HL-60 (cell line): ENCODE measurements around the gene GHSR.

Experiments
- DNase-seq, 2 experiments: peaks; one replicate each; pipeline ENCODE4 v3.0.0-alpha.2; 2010 to 2020; ENCODE audit warnings: low read depth in 1 of 2, low spot score in 1 of 2
- H3K27ac ChIP-seq: fragments of 250-450 bp; sonication (Bioruptor Pico); replicated peaks from 2 replicates; pipeline ENCODE4 v1.5.1; 2020; ENCODE audit warnings: mild to moderate bottlenecking, moderate library complexity
- H3K27me3 ChIP-seq: fragments of 250-450 bp; sonication (Bioruptor Pico); 2 replicates; pipeline ENCODE4 v1.5.1; 2021; ENCODE audit warnings: mild to moderate bottlenecking, moderate library complexity; ENCODE audit not compliant: insufficient read depth, poor library complexity, severe bottlenecking
- H3K4me3 ChIP-seq: replicated peaks from 2 replicates; pipeline ENCODE4 v1.5.1; 2011; ENCODE audit warnings: mild to moderate bottlenecking, control low read depth, low read length; ENCODE audit not compliant: insufficient read depth
- GABPA ChIP-seq: IDR thresholded peaks from 2 replicates; pipeline ENCODE4 v1.6.1; 2012; ENCODE audit warnings: low read depth
- POLR2AphosphoS5 ChIP-seq: IDR thresholded peaks from 2 replicates; pipeline ENCODE4 v1.6.1; 2012; ENCODE audit warnings: low read depth
- SPI1 ChIP-seq: IDR thresholded peaks from 2 replicates; pipeline ENCODE4 v1.6.1; 2012; ENCODE audit warnings: low read depth, mild to moderate bottlenecking, borderline replicate concordance
- TF ChIP-seq, protein P1 (sequence below): IDR thresholded peaks from 2 replicates; pipeline ENCODE4 v1.6.1; 2012; ENCODE audit warnings: low read depth; ENCODE audit not compliant: insufficient replicate concordance
- TF ChIP-seq, protein P2 (sequence below): IDR thresholded peaks from one replicate; pipeline ENCODE4 v1.5.1; 2011; ENCODE audit warnings: low read length, control low read depth, inconsistent platforms; ENCODE audit not compliant: insufficient read depth

The GHSR gene

DNA sequence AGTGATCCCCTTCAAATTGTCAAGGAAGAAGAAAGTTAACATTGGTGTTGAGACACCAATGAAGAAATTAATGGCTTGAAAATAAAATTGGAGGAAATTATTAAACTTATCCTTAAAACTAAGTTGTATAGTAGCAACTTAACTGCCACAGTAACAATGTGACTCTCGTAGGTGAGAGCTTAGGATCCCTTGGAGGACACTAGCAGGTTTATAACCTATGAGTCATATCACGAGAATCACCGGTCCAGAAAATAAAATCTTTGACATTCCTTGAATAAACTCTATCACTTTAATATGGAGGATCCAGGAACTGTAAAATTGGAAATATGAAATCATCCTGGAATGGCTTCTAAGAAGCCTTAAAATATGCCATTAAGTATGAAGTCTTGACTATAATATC lies 2.1 kb downstream of the GHSR start:
- Histone ChIP-seq H3K4me3 (no peak overlapping the region), H3K27ac (no peak overlapping the region), H3K27me3 (peaks cover 38% of the 10 kb centered on the region)
- DNase-seq: no peak
- TF ChIP-seq, protein P1, sequence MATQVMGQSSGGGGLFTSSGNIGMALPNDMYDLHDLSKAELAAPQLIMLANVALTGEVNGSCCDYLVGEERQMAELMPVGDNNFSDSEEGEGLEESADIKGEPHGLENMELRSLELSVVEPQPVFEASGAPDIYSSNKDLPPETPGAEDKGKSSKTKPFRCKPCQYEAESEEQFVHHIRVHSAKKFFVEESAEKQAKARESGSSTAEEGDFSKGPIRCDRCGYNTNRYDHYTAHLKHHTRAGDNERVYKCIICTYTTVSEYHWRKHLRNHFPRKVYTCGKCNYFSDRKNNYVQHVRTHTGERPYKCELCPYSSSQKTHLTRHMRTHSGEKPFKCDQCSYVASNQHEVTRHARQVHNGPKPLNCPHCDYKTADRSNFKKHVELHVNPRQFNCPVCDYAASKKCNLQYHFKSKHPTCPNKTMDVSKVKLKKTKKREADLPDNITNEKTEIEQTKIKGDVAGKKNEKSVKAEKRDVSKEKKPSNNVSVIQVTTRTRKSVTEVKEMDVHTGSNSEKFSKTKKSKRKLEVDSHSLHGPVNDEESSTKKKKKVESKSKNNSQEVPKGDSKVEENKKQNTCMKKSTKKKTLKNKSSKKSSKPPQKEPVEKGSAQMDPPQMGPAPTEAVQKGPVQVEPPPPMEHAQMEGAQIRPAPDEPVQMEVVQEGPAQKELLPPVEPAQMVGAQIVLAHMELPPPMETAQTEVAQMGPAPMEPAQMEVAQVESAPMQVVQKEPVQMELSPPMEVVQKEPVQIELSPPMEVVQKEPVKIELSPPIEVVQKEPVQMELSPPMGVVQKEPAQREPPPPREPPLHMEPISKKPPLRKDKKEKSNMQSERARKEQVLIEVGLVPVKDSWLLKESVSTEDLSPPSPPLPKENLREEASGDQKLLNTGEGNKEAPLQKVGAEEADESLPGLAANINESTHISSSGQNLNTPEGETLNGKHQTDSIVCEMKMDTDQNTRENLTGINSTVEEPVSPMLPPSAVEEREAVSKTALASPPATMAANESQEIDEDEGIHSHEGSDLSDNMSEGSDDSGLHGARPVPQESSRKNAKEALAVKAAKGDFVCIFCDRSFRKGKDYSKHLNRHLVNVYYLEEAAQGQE: no peak
- TF ChIP-seq SPI1: no peak
- TF ChIP-seq, protein P2, sequence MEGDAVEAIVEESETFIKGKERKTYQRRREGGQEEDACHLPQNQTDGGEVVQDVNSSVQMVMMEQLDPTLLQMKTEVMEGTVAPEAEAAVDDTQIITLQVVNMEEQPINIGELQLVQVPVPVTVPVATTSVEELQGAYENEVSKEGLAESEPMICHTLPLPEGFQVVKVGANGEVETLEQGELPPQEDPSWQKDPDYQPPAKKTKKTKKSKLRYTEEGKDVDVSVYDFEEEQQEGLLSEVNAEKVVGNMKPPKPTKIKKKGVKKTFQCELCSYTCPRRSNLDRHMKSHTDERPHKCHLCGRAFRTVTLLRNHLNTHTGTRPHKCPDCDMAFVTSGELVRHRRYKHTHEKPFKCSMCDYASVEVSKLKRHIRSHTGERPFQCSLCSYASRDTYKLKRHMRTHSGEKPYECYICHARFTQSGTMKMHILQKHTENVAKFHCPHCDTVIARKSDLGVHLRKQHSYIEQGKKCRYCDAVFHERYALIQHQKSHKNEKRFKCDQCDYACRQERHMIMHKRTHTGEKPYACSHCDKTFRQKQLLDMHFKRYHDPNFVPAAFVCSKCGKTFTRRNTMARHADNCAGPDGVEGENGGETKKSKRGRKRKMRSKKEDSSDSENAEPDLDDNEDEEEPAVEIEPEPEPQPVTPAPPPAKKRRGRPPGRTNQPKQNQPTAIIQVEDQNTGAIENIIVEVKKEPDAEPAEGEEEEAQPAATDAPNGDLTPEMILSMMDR: no peak
- no peak for TF ChIP-seq GABPA
- TF ChIP-seq POLR2AphosphoS5: no peak

DNA sequence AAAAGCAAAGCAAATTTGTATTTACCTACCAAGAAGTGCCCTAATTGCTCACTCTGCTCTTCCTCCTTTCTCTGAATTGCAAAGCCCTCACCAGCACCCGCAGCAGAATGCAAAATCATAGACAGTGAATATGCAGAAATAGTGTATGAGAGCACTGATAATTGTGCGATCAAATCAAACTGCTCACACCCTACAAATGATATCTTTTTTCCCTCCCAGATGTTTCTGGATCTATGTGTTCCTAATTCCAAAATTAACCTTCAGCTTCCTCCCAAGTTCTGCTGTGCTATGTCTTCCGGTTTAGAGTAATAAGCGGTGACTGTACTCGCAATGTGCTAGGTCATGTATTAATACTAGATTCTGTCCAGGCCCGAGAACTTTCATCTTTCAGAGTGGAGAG lies 3.4 kb downstream of the GHSR start:
- TF ChIP-seq POLR2AphosphoS5 (no peak), GABPA (no peak), SPI1 (no peak)
- TF ChIP-seq, protein P1: no peak
- TF ChIP-seq, protein P2: no peak
- Histone ChIP-seq H3K27ac (no peak overlapping the region), H3K4me3 (no peak overlapping the region), H3K27me3 (peaks cover 32% of the 10 kb centered on the region)
- DNase-seq: no peak

DNA sequence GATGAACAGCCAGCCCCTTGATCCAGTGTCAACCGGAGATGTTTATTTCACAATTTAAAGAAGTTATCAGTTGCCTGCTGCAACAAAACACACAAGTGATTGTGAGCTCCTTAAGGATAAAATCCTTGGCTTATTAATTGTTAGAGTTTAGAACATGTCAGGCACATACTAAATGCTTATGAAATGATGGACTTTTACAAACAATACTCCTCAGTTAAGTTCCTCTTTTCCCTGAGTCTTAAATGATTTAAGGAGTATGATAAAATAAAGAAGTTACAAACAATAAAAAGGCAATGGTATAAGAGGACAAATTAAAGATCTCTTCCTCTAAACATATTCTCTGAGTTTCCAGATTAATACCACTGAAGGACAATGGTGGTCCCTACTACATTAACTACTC lies 5.7 kb downstream of the GHSR start:
- Histone ChIP-seq H3K27ac (no peak overlapping the region), H3K4me3 (no peak overlapping the region), H3K27me3 (peaks cover 12% of the 10 kb centered on the region)
- TF ChIP-seq, protein P1: no peak
- TF ChIP-seq POLR2AphosphoS5 (no peak), SPI1 (no peak), GABPA (no peak)
- TF ChIP-seq, protein P2: no peak
- DNase-seq: no peak
